Prostate gland (tissue), 2 donors: ENCODE measurements around the gene UBR2. TPM values are rescaled to one million over a fixed set of nuclear protein-coding genes. Genes with fewer than 3 reads are reported as not detected.
A peak's percentile ranks its signal among the peaks of the same experiment; 100 is the strongest.

Experiments
- DNase-seq: peaks from one replicate; pipeline ENCODE4 v3.0.0-alpha.2; 2019; ENCODE audit warnings: low spot score
- H3K27ac ChIP-seq, 2 donors: fragments of 200-600 bp; sonication (generic); 2 replicates each; pipeline ENCODE4 v1.5.1; 2017 to 2019
- H3K27me3 ChIP-seq: fragments of 200-600 bp; sonication (generic); replicated peaks from 2 replicates; pipeline ENCODE4 v1.5.1; 2019; ENCODE audit not compliant: insufficient read depth
- H3K36me3 ChIP-seq, 2 donors: fragments of 200-600 bp; sonication (generic); 1 replicate in 1 of 2; 2 replicates in 1 of 2; pipeline versions ENCODE4 v1.5.1 to v1.8.1; 2017 to 2019
- H3K4me1 ChIP-seq: fragments of 200-600 bp; sonication (generic); replicated peaks from 2 replicates; pipeline ENCODE4 v1.5.1; 2019
- H3K4me3 ChIP-seq, 2 donors: fragments of 200-600 bp; sonication (generic); 2 replicates each; pipeline ENCODE4 v1.5.1; 2017 to 2019
- H3K9me3 ChIP-seq: fragments of 200-600 bp; sonication (generic); 2 replicates; pipeline ENCODE4 v1.5.1; 2017
- CTCF ChIP-seq, 4 experiments: fragments of 200-600 bp in 2 of 4; fragments of 450-650 bp in 2 of 4; sonication (generic) in 2 of 4; IDR thresholded peaks; 1 replicate in 3 of 4; 2 replicates in 1 of 4; pipeline ENCODE4 v1.5.1; 2016 to 2019; ENCODE audit warnings: antibody characterized with exemption in 4 of 4, mild to moderate bottlenecking in 2 of 4, moderate library complexity in 2 of 4
- POLR2A ChIP-seq: fragments of 450-650 bp; IDR thresholded peaks from one replicate; pipeline ENCODE4 v1.6.1; 2016; ENCODE audit warnings: antibody characterized with exemption, mild to moderate bottlenecking
- POLR2AphosphoS5 ChIP-seq: sonication (generic); formaldehyde crosslinking; IDR thresholded peaks from one replicate; pipeline ENCODE4 v1.6.1; 2017; ENCODE audit warnings: antibody characterized with exemption
- WGBS: methylation state at CpG from one replicate; pipeline ENCODE4 v1.1.5; 2018; 5-methylcytosine and 5-hydroxymethylcytosine counted together
- intact Hi-C: fragments of 100-400 bp; cut with DNase I; formaldehyde crosslinking; loops from one replicate; pipeline ENCODE4 v1.14.2; 2022
- total RNA-seq, 2 donors: library from RNA; depleted of rRNA; stranded (reverse); fragments of >200 nt; gene quantifications; one replicate each; pipeline ENCODE4 v1.1.0, GENCODE V29; 2016

Gene UBR2
- total RNA-seq, 2 donors from 2014 or later = 24.2 to 25.6 TPM

DNA sequence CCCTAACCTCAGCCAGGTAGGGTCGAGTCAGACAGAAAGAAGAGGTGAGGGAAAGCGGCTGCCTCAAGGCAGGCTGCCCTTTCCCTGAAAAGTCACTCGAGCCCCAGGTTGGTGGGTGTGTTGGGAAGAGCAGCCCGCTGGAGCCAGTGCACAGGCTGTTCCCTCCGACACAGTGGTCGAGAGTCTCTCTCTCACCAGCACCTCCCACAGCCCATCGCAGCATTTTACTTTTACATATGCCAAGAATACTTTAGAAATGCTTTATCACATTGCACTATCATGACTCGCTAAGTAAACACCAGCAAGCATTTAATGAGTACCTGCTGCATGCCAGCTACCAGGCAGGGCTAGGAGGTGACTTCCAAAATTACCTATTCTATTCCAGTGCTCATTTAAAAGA lies 156.9 kb downstream of the UBR2 start:
- 69% methylated on average over 8 of the region's 8 CpGs for WGBS
- no peak for DNase-seq
- no peaks in the 10 kb centered on the region for H3K36me3 ChIP-seq
- no peaks in the 10 kb centered on the region for H3K27me3 ChIP-seq
- no peaks in the 10 kb centered on the region for H3K4me1 ChIP-seq
- no peaks in the 10 kb centered on the region for H3K9me3 ChIP-seq
- no peak overlapping the region for H3K27ac ChIP-seq
- no peak overlapping the region for H3K4me3 ChIP-seq
- intact Hi-C loops = no loop called here
- TF ChIP-seq CTCF (IDR thresholded peaks at IDR 0.05) (no peak), POLR2A (no peak), POLR2AphosphoS5 (no peak)

- no peak for DNase-seq
- TF ChIP-seq POLR2A (no peak), POLR2AphosphoS5 (no peak)
- H3K27ac ChIP-seq = no peak within 1 kb of the TSS
- no peaks in the 10 kb centered on the region for H3K27me3 ChIP-seq
- no peaks in the 10 kb centered on the region for H3K36me3 ChIP-seq
- WGBS = 93% methylated on average over 6 of the region's 6 CpGs
- H3K4me3 ChIP-seq = no peak within 1 kb of the TSS
- H3K4me1 ChIP-seq = no peaks in the 10 kb centered on the region
- H3K9me3 ChIP-seq = no peaks in the 10 kb centered on the region
- intact Hi-C loops = no loop called here
Observed at GRCh38 chr6:42722497-42722896, 158.7 kb downstream of the UBR2 start, which contains the start of gene PRPH2. Gene PRPH2, minus strand, starts transcription at chr6:42722597. Its CDS starts 263 bp downstream, at chr6:42722334.

- TF ChIP-seq POLR2A (no peak), POLR2AphosphoS5 (no peak), CTCF (IDR thresholded peaks at IDR 0.05) (no peak)
Observed at GRCh38 chr6:42724825-42725224, 161.0 kb downstream of the UBR2 start.

GRCh38 chr6:42726026-42726425 lies 162.2 kb downstream of the UBR2 start:
- Histone ChIP-seq H3K4me3 (no peak overlapping the region), H3K36me3 (no peaks in the 10 kb centered on the region), H3K4me1 (no peaks in the 10 kb centered on the region), H3K27ac (peak overlapping the region; percentile 42 to 57), H3K9me3 (no peaks in the 10 kb centered on the region), H3K27me3 (no peaks in the 10 kb centered on the region)
- intact Hi-C loops = loop anchor here (1.0 to 2.0 kb wide), 2 partner anchors 65 to 151 kb away; no protein-coding TSS in a partner anchor
- DNase-seq = no peak
- TF ChIP-seq POLR2AphosphoS5 = no peak
- TF ChIP-seq POLR2A = no peak
- no peak for TF ChIP-seq CTCF (IDR thresholded peaks at IDR 0.05)

More at GRCh38 chr6:42724825-42725224, 161.0 kb downstream of the UBR2 start:
- H3K4me3 ChIP-seq = no peak overlapping the region
- no peaks in the 10 kb centered on the region for H3K27me3 ChIP-seq
- no peaks in the 10 kb centered on the region for H3K9me3 ChIP-seq
- H3K27ac ChIP-seq = no peak overlapping the region
- intact Hi-C loops = no loop called here
- H3K36me3 ChIP-seq = no peaks in the 10 kb centered on the region
- no peak for DNase-seq
- no peaks in the 10 kb centered on the region for H3K4me1 ChIP-seq

DNA sequence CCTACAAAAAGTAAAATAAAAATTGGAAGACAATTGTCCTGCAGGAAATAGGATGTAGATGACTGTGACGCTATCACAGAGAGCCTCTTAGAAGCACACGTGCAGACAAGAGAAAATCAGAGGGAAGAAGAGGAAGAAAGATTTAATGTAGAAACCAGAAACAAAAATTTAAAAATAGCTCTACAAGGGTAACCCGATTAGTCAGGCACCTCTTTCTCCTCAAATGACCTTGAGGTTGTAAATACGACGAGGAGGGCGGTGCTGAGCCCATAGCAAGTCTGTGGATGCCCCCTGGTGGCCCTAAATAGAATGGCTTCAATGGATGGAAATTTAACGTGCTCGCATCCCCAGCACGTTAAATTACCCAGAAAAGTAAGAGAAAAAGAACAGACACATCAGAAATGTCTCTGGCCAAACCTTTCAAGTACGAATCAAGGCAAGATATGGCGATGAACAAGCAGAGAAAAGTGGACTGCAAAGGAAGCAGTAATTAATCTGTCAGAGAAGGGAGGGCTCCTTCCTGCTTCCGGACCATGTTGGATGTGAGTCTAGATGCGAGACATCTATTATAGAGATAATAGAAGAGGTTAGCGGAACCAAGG lies 162.8 kb downstream of the UBR2 start:
- TF ChIP-seq POLR2A = no peak
- TF ChIP-seq POLR2AphosphoS5 = peak; percentile 83
- TF ChIP-seq CTCF (IDR thresholded peaks at IDR 0.05) = peak; percentile 79 to 94 (median 93)
- WGBS = 2% methylated on average over 14 of the region's 14 CpGs
- intact Hi-C loops = loop anchor here (1.0 to 2.0 kb wide), 2 partner anchors 65 to 150 kb away; no protein-coding TSS in a partner anchor
- Histone ChIP-seq H3K36me3 (no peaks in the 10 kb centered on the region), H3K4me1 (no peaks in the 10 kb centered on the region), H3K27me3 (no peaks in the 10 kb centered on the region), H3K27ac (peak overlapping the region; percentile 42 to 57), H3K9me3 (no peaks in the 10 kb centered on the region), H3K4me3 (peak overlapping the region; percentile 13 to 34)
- peak; percentile 80 for DNase-seq
